HG03045 (cell line): Measurements from ENCODE around the gene HDGFL3.
"Not testable (repeated sequence)": the region's sequence is repeated elsewhere in the genome, so short reads cannot be mapped to it uniquely, and the experiment has no call there.

Experiments used
- ATAC-seq: cut with Tn5 transposase; IDR thresholded peaks from one replicate; pipeline ENCODE4 v1.9.1; 2021; ENCODE audit warnings: mild to moderate bottlenecking, moderate library complexity; ENCODE audit not compliant: unreplicated experiment

Gene HDGFL3

GRCh38 chr15:83194528-83194927 lies 13.1 kb downstream of the HDGFL3 start:
- ATAC-seq = no peak

- ATAC-seq = no peak
Observed at GRCh38 chr15:83193721-83194120, 13.9 kb downstream of the HDGFL3 start.

GRCh38 chr15:83192742-83193141 lies 14.9 kb downstream of the HDGFL3 start:
- ATAC-seq = no peak

GRCh38 chr15:83190450-83190849 lies 17.2 kb downstream of the HDGFL3 start:
- no peak for ATAC-seq

GRCh38 chr15:83185561-83185960 lies 22.1 kb downstream of the HDGFL3 start:
- ATAC-seq = no peak

GRCh38 chr15:83178869-83179325 lies 28.7 kb downstream of the HDGFL3 start:
- ATAC-seq = no peak

- ATAC-seq = no peak
Observed at GRCh38 chr15:83178390-83178789, 29.2 kb downstream of the HDGFL3 start.

GRCh38 chr15:83174891-83175290 lies 32.7 kb downstream of the HDGFL3 start:
- no peak for ATAC-seq

- no peak for ATAC-seq
Observed at GRCh38 chr15:83170474-83171165, 37.0 kb downstream of the HDGFL3 start.

- ATAC-seq = not testable (repeated sequence)
Observed at GRCh38 chr15:83169576-83169975, 38.0 kb downstream of the HDGFL3 start.

- ATAC-seq = no peak
Observed at GRCh38 chr15:83166830-83167229, 40.8 kb downstream of the HDGFL3 start.

- no peak for ATAC-seq
Observed at GRCh38 chr15:83166218-83166617, 41.4 kb downstream of the HDGFL3 start.

- ATAC-seq = no peak
Observed at GRCh38 chr15:83164771-83165404, 42.7 kb downstream of the HDGFL3 start.

GRCh38 chr15:83164111-83164770 lies 43.4 kb downstream of the HDGFL3 start:
- no peak for ATAC-seq

- no peak for ATAC-seq
Observed at GRCh38 chr15:83163032-83163431, 44.6 kb downstream of the HDGFL3 start.

GRCh38 chr15:83160741-83161140 lies 46.9 kb downstream of the HDGFL3 start:
- no peak for ATAC-seq

GRCh38 chr15:83158393-83158792 lies 49.2 kb downstream of the HDGFL3 start:
- ATAC-seq = no peak

GRCh38 chr15:83155942-83156341 lies 51.7 kb downstream of the HDGFL3 start:
- no peak for ATAC-seq

GRCh38 chr15:83153288-83153687 lies 54.3 kb downstream of the HDGFL3 start:
- ATAC-seq = no peak

- ATAC-seq = no peak
Observed at GRCh38 chr15:83144771-83145170, 62.9 kb downstream of the HDGFL3 start.

GRCh38 chr15:83142151-83142550 lies 65.5 kb downstream of the HDGFL3 start:
- ATAC-seq = not testable (repeated sequence)
